Esophagus squamous epithelium (tissue), 5 donors: Measurements from ENCODE around the gene CREB5. TPM values are rescaled to one million over a fixed set of nuclear protein-coding genes. Genes with fewer than 3 reads are reported as not detected.

ENCODE experiments used
- DNase-seq: peaks from one replicate; lab custom pipeline; 2025; lab: John Stamatoyannopoulos, UW
- H3K27ac ChIP-seq, 4 donors: fragments of 200-600 bp; sonication (generic); one replicate each; pipeline ENCODE4 v1.5.1; 2016 to 2019; ENCODE audit warnings: mild to moderate bottlenecking in 1 of 4
- H3K27me3 ChIP-seq, 4 donors: fragments of 200-600 bp; sonication (generic); 1 replicate in 3 of 4; 2 replicates in 1 of 4; pipeline versions ENCODE4 v1.5.1 to v1.6.0; 2017 to 2021; ENCODE audit warnings: antibody characterized with exemption in 1 of 4
- H3K36me3 ChIP-seq, 3 donors: fragments of 200-600 bp; sonication (generic); one replicate each; pipeline ENCODE4 v1.5.1; 2016 to 2019
- H3K4me1 ChIP-seq, 3 donors: fragments of 200-600 bp; sonication (generic); one replicate each; pipeline ENCODE4 v1.5.1; 2017 to 2019
- H3K4me3 ChIP-seq, 4 donors: fragments of 200-600 bp; sonication (generic); 1 replicate in 3 of 4; 2 replicates in 1 of 4; pipeline ENCODE4 v1.5.1; 2016 to 2019; ENCODE audit warnings: mild to moderate bottlenecking in 2 of 4, moderate library complexity in 1 of 4
- H3K9me3 ChIP-seq, 3 donors: fragments of 200-600 bp; sonication (generic); one replicate each; pipeline ENCODE4 v1.5.1; 2016 to 2019
- POLR2A ChIP-seq, 4 donors: fragments of 450-650 bp; IDR thresholded peaks; one replicate each; pipeline ENCODE4 v1.6.1; 2017; ENCODE audit warnings: antibody characterized with exemption in 4 of 4, mild to moderate bottlenecking in 4 of 4, moderate library complexity in 3 of 4
- WGBS, 2 donors: methylation state at CpG; one replicate each; pipeline ENCODE4 v1.1.5; 2018; 5-methylcytosine and 5-hydroxymethylcytosine counted together
- intact Hi-C: fragments of 100-400 bp; cut with DNase I; formaldehyde crosslinking; loops from one replicate; pipeline ENCODE4 v1.15.0; 2022
- total RNA-seq, 4 donors: library from RNA; depleted of rRNA; stranded (reverse); fragments of >200 nt; gene quantifications; one replicate each; pipeline ENCODE4 v1.1.0, GENCODE V29; 2016
- TF ChIP-seq, protein P1 (sequence below), 6 experiments: fragments of 450-650 bp in 4 of 6; fragments of 200-600 bp in 2 of 6; sonication (generic) in 2 of 6; IDR thresholded peaks; one replicate each; pipeline ENCODE4 v1.5.1; 2016 to 2019; ENCODE audit warnings: antibody characterized with exemption in 6 of 6, mild to moderate bottlenecking in 4 of 6, moderate library complexity in 4 of 6
- donor health status: DM: yes; HTN: yes; CAD: no.

The CREB5 gene
- total RNA-seq, 4 donors from 2014 or later = 0.30 to 5.0 (median 2.2) TPM

GRCh38 chr7:28432105-28432504 lies 19.8 kb downstream of the CREB5 start:
- Histone ChIP-seq H3K27me3 (peaks cover 0 to 4% (median 0%) of the 10 kb centered on the region in 4 donors), H3K27ac (peak overlapping the region in 2 of 4 donors; percentile 18 to 26), H3K4me3 (peak overlapping the region in 1 of 4 donors; percentile 27), H3K9me3 (no peaks in the 10 kb centered on the region), H3K4me1 (no peaks in the 10 kb centered on the region), H3K36me3 (no peaks in the 10 kb centered on the region)
- intact Hi-C loops = no loop called here
- DNase-seq = no peak
- TF ChIP-seq POLR2A (IDR thresholded peaks at IDR 0.05) = no peak
- TF ChIP-seq, protein P1, sequence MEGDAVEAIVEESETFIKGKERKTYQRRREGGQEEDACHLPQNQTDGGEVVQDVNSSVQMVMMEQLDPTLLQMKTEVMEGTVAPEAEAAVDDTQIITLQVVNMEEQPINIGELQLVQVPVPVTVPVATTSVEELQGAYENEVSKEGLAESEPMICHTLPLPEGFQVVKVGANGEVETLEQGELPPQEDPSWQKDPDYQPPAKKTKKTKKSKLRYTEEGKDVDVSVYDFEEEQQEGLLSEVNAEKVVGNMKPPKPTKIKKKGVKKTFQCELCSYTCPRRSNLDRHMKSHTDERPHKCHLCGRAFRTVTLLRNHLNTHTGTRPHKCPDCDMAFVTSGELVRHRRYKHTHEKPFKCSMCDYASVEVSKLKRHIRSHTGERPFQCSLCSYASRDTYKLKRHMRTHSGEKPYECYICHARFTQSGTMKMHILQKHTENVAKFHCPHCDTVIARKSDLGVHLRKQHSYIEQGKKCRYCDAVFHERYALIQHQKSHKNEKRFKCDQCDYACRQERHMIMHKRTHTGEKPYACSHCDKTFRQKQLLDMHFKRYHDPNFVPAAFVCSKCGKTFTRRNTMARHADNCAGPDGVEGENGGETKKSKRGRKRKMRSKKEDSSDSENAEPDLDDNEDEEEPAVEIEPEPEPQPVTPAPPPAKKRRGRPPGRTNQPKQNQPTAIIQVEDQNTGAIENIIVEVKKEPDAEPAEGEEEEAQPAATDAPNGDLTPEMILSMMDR (IDR thresholded peaks at IDR 0.05) = no peak
- WGBS, 2 donors = 79 to 88% methylated on average over 7 of the region's 7 CpGs

- no peak for DNase-seq
- no peaks in the 10 kb centered on the region for H3K9me3 ChIP-seq
- no peaks in the 10 kb centered on the region for H3K36me3 ChIP-seq
- WGBS, 2 donors = 35 to 37% methylated on average over 2 of the region's 2 CpGs
- no peak overlapping the region for H3K4me3 ChIP-seq
- peaks cover 0 to 2% (median 0%) of the 10 kb centered on the region in 4 donors for H3K27me3 ChIP-seq
- H3K4me1 ChIP-seq = no peaks in the 10 kb centered on the region
- TF ChIP-seq POLR2A (IDR thresholded peaks at IDR 0.05) = no peak
- TF ChIP-seq, protein P1 (IDR thresholded peaks at IDR 0.05) = no peak
- intact Hi-C loops = no loop called here
- H3K27ac ChIP-seq = no peak overlapping the region
Measured at GRCh38 chr7:28433039-28433438, 20.7 kb downstream of the CREB5 start.

GRCh38 chr7:28433699-28434219 lies 21.4 kb downstream of the CREB5 start:
- no peaks in the 10 kb centered on the region for H3K27me3 ChIP-seq
- no peaks in the 10 kb centered on the region for H3K36me3 ChIP-seq
- TF ChIP-seq, protein P1 (IDR thresholded peaks at IDR 0.05) = no peak
- no peak for TF ChIP-seq POLR2A (IDR thresholded peaks at IDR 0.05)
- 28 to 72% methylated on average over 4 of the region's 4 CpGs for WGBS, 2 donors
- H3K4me1 ChIP-seq = no peaks in the 10 kb centered on the region
- no peak overlapping the region for H3K4me3 ChIP-seq
- DNase-seq = no peak
- intact Hi-C loops = no loop called here
- H3K27ac ChIP-seq = no peak overlapping the region
- H3K9me3 ChIP-seq = no peaks in the 10 kb centered on the region

- Histone ChIP-seq H3K4me1 (no peaks in the 10 kb centered on the region), H3K4me3 (no peak overlapping the region), H3K27me3 (no peaks in the 10 kb centered on the region), H3K36me3 (no peaks in the 10 kb centered on the region), H3K27ac (no peak overlapping the region), H3K9me3 (no peaks in the 10 kb centered on the region)
- DNase-seq = no peak
- 34 to 46% methylated on average over 1 of the region's 1 CpG for WGBS, 2 donors
- intact Hi-C loops = no loop called here
- TF ChIP-seq, protein P1 (IDR thresholded peaks at IDR 0.05) = no peak
- TF ChIP-seq POLR2A (IDR thresholded peaks at IDR 0.05) = no peak
Measured at GRCh38 chr7:28434510-28434909, 22.2 kb downstream of the CREB5 start.

DNA sequence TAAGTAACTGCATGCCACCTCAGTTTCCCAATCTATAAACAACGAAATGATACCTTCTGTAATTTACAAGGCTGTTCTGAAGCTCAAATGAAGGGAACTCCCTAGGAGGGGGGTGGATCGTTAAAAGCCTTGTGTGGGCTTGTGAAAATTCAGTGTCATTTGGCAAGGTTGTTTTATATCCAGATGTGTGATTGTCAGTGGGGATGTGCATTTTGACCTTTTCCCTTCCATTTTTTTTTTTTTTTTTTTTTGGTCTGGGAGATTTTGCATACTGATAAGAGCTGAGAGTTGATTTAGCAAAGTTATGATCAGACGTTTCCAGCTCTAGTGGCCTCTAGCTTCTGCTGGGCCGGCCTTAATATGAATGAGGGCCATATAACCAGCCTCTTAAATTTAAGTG lies 22.8 kb downstream of the CREB5 start:
- H3K4me3 ChIP-seq = no peak overlapping the region
- no peak overlapping the region for H3K27ac ChIP-seq
- no peaks in the 10 kb centered on the region for H3K4me1 ChIP-seq
- no peaks in the 10 kb centered on the region for H3K27me3 ChIP-seq
- no peaks in the 10 kb centered on the region for H3K9me3 ChIP-seq
- intact Hi-C loops = no loop called here
- no peak for DNase-seq
- no peaks in the 10 kb centered on the region for H3K36me3 ChIP-seq
- TF ChIP-seq, protein P1 (IDR thresholded peaks at IDR 0.05) = no peak
- TF ChIP-seq POLR2A (IDR thresholded peaks at IDR 0.05) = no peak
- 69 to 76% methylated on average over 4 of the region's 4 CpGs for WGBS, 2 donors
